PC-3 (cell line): ENCODE data around the gene TEDC1.

ENCODE experiments used
- CTCF ChIP-seq: fragments of 300-600 bp; sonication (generic); conservative IDR thresholded peaks from 2 replicates; pipeline ENCODE4 v1.5.1; 2017; ENCODE audit warnings: antibody characterized with exemption, low read depth, mild to moderate bottlenecking, low read length
- EZH2 ChIP-seq: fragments of 300-600 bp; sonication (generic); IDR thresholded peaks from one replicate; pipeline ENCODE4 v1.6.1; 2017; ENCODE audit warnings: antibody characterized with exemption, mild to moderate bottlenecking, low read length; ENCODE audit not compliant: unreplicated experiment
- EZH2phosphoT487 ChIP-seq: fragments of 300-600 bp; sonication (generic); IDR thresholded peaks from 2 replicates; pipeline ENCODE4 v1.6.1; 2018; ENCODE audit warnings: mild to moderate bottlenecking, antibody characterized with exemption, low read length, borderline replicate concordance

GRCh38 chr14:105467942-105468471, 23.0 kb upstream of the TEDC1 start:
- TF ChIP-seq CTCF (no peak), EZH2 (no peak), EZH2phosphoT487 (no peak)
